Measurements from ENCODE around the gene COP1. TPM values are rescaled to one million over a fixed set of nuclear protein-coding genes. Genes with fewer than 3 reads are reported as not detected.

Gene COP1
- total and polyA plus RNA-seq, 2 of the 8 experiments (the other 6 are each of a cell fraction or from before 2014, with no cell fraction given), result 26.2 to 44.9 TPM

GRCh38 chr1:176198413-176198812 lies 8.7 kb downstream of the COP1 start:
- no peak overlapping the region for H2BK5ac ChIP-seq (ENCODE audit: low read depth, low read length)
- H3K4ac ChIP-seq (replicated peaks; ENCODE audit: insufficient read length, low read depth, low read length), result no peak overlapping the region
- no peak overlapping the region for H3K9ac ChIP-seq (replicated peaks in 1 of 4; ENCODE audit: extremely low read depth in 1 of 4, low read depth in 3 of 4, low read length in 3 of 4)
- no peak overlapping the region for H2AK5ac ChIP-seq (ENCODE audit: low read depth, low read length)
- no peak overlapping the region for H3K23ac ChIP-seq (ENCODE audit: insufficient read length)
- no peak overlapping the region for H3K18ac ChIP-seq (ENCODE audit: extremely low read depth, low read length)
- no peak overlapping the region for H2BK15ac ChIP-seq (ENCODE audit: low read length)
- H4K5ac ChIP-seq (ENCODE audit: insufficient read length, low read depth, low read length), result no peak overlapping the region
- H2BK12ac ChIP-seq (ENCODE audit: low read depth, low read length), result no peak overlapping the region
- 90% methylated on average over 2 of the region's 2 CpGs; no CpG with 5 or more reads in 1 of the 2 experiments for WGBS, 2 experiments (ENCODE audit: extremely low coverage in 1 of 2, insufficient coverage in 1 of 2, insufficient read length in 1 of 2, insufficient replicate concordance in 2 of 2, low coverage in 1 of 2, low lambda C conversion rate in 2 of 2, missing lambda C conversion rate in 1 of 2)
- no peak overlapping the region for H2BK120ac ChIP-seq (replicated peaks; ENCODE audit: low read depth, low read length)
- no peaks in the 10 kb centered on the region for H3K4me1 ChIP-seq (replicated peaks in 1 of 4; ENCODE audit: control insufficient read depth in 3 of 4, insufficient read depth in 4 of 4, low read length in 3 of 4)
- ChIA-PET POLR2A (ENCODE audit: partially characterized antibody) (no interaction called here), CTCF (ENCODE audit: partially characterized antibody) (no interaction called here)
- no peak for DNase-seq (ENCODE audit: low read depth in 1 of 2, low spot score in 2 of 2)
- H4K91ac ChIP-seq (replicated peaks; ENCODE audit: insufficient read length, low read length), result no peak overlapping the region
- H3K36me3 ChIP-seq (ENCODE audit: control insufficient read depth in 2 of 4, insufficient read depth in 4 of 4, low read length in 3 of 4), result no peaks in the 10 kb centered on the region
- 0 out of 2 replicates have a peak, but pooled peaks cover 2% of the 10 kb centered on the region for H3K79me1 ChIP-seq (ENCODE audit: low read depth, low read length)
- H4K20me1 ChIP-seq (replicated peaks in 1 of 2; ENCODE audit: control insufficient read depth in 1 of 2, insufficient read depth in 2 of 2, low read length in 2 of 2), result peaks cover 0 to 8% of the 10 kb centered on the region in 2 experiments
- H4K8ac ChIP-seq (ENCODE audit: extremely low read depth, insufficient read depth, low read length), result no peak overlapping the region
- H3K79me2 ChIP-seq (ENCODE audit: control insufficient read depth in 1 of 2, insufficient read depth in 2 of 2, low read length in 2 of 2), result peaks cover 7 to 99% of the 10 kb centered on the region in 2 experiments
- no peaks in the 10 kb centered on the region for H3K23me2 ChIP-seq (ENCODE audit: low read depth, low read length)
- no peak overlapping the region for H3K4me2 ChIP-seq (ENCODE audit: insufficient read depth in 1 of 2, low read depth in 2 of 2, low read length in 2 of 2)
- no peak overlapping the region for H2AFZ ChIP-seq (ENCODE audit: low read length)
- FAIRE-seq, result no peak
- H2BK20ac ChIP-seq (ENCODE audit: low read length), result no peak overlapping the region
- no peak overlapping the region for H3K27ac ChIP-seq (ENCODE audit: low read depth, low read length)
- H3K56ac ChIP-seq (replicated peaks; ENCODE audit: insufficient read length, low read depth, low read length), result no peak overlapping the region
- no peak overlapping the region for H3K4me3 ChIP-seq (ENCODE audit: extremely low read depth in 1 of 4, insufficient read depth in 2 of 4, low read depth in 3 of 4, low read length in 4 of 4)
- H3K14ac ChIP-seq (ENCODE audit: insufficient read length), result no peak overlapping the region
- H3K9me3 ChIP-seq (ENCODE audit: insufficient read depth in 2 of 2, low read depth in 1 of 2, low read length in 1 of 2), result no peaks in the 10 kb centered on the region
- no peaks in the 10 kb centered on the region for H3K27me3 ChIP-seq (replicated peaks in 1 of 4; ENCODE audit: control insufficient read depth in 3 of 4, extremely low read depth in 1 of 4, insufficient read depth in 3 of 4, low read length in 3 of 4)
- TF ChIP-seq KDM4A (IDR thresholded peaks at IDR 0.05; ENCODE audit: low read depth, low read length, severe bottlenecking) (no peak), CHD2 (IDR thresholded peaks at IDR 0.05; ENCODE audit: low read length) (no peak), TCF12 (IDR thresholded peaks at IDR 0.05; ENCODE audit: low read depth, low read length) (no peak), CREB1 (IDR thresholded peaks at IDR 0.05) (no peak), RAD21 (IDR thresholded peaks at IDR 0.05 in 1 of 2, conservative IDR thresholded peaks at IDR 0.05 in 1 of 2; ENCODE audit: low read depth in 2 of 2, low read length in 2 of 2) (no peak), RXRA (IDR thresholded peaks at IDR 0.05; ENCODE audit: insufficient read depth, low read depth, low read length) (no peak), FOSL1 (IDR thresholded peaks at IDR 0.05; ENCODE audit: insufficient read depth, low read depth, low read length) (no peak), CHD1 (IDR thresholded peaks at IDR 0.05; ENCODE audit: low read depth, low read length) (no peak), SIX5 (IDR thresholded peaks at IDR 0.05; ENCODE audit: low read depth, low read length) (no peak), SUZ12 (IDR thresholded peaks at IDR 0.05; ENCODE audit: low read length) (no peak)
- TF ChIP-seq, protein P1, sequence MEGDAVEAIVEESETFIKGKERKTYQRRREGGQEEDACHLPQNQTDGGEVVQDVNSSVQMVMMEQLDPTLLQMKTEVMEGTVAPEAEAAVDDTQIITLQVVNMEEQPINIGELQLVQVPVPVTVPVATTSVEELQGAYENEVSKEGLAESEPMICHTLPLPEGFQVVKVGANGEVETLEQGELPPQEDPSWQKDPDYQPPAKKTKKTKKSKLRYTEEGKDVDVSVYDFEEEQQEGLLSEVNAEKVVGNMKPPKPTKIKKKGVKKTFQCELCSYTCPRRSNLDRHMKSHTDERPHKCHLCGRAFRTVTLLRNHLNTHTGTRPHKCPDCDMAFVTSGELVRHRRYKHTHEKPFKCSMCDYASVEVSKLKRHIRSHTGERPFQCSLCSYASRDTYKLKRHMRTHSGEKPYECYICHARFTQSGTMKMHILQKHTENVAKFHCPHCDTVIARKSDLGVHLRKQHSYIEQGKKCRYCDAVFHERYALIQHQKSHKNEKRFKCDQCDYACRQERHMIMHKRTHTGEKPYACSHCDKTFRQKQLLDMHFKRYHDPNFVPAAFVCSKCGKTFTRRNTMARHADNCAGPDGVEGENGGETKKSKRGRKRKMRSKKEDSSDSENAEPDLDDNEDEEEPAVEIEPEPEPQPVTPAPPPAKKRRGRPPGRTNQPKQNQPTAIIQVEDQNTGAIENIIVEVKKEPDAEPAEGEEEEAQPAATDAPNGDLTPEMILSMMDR (IDR thresholded peaks at IDR 0.05; ENCODE audit: control extremely low read depth in 1 of 3, insufficient read depth in 1 of 3, low read depth in 1 of 3, low read length in 3 of 3), result no peak
- TF ChIP-seq, protein P2, sequence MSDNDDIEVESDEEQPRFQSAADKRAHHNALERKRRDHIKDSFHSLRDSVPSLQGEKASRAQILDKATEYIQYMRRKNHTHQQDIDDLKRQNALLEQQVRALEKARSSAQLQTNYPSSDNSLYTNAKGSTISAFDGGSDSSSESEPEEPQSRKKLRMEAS (IDR thresholded peaks at IDR 0.05), result no peak
